Measurements from ENCODE around the gene COPRS. TPM values are rescaled to one million over a fixed set of nuclear protein-coding genes. Genes with fewer than 3 reads are reported as not detected.

Gene COPRS
- polyA plus RNA-seq, 1 of the 3 experiments (the other 2 are of a cell fraction) = 88.8 TPM

- H4K20me1 ChIP-seq (ENCODE audit: insufficient read depth) = no peaks in the 10 kb centered on the region
- DNase-seq = no peak
- no peak overlapping the region for H2AFZ ChIP-seq (ENCODE audit: low read depth)
- 65% methylated on average over 5 of the region's 5 CpGs for WGBS (ENCODE audit: low lambda C conversion rate)
- H3K9ac ChIP-seq = no peak overlapping the region
- no peaks in the 10 kb centered on the region for H3K27me3 ChIP-seq (ENCODE audit: insufficient read depth)
- no peak overlapping the region for H3K4me2 ChIP-seq
- H3K9me3 ChIP-seq = no peaks in the 10 kb centered on the region
- no peaks in the 10 kb centered on the region for H3K36me3 ChIP-seq (replicated peaks in 1 of 2; ENCODE audit: control insufficient read depth in 1 of 2, insufficient read depth in 2 of 2, low read length in 1 of 2)
- no peaks in the 10 kb centered on the region for H3K79me2 ChIP-seq (ENCODE audit: insufficient read depth)
- CTCF ChIA-PET = interaction anchor here (0.6 to 11.6 kb wide), 44 partner anchors 10 to 462 kb away, joined by 3 to 338 read pairs (median 7); partner anchors contain the start of gene COPRS
- no peaks in the 10 kb centered on the region for H3F3A ChIP-seq (replicated peaks; ENCODE audit: insufficient read depth)
- peaks cover 4 to 11% of the 10 kb centered on the region in 2 experiments; a peak in 2 of 4 replicates for H3K4me1 ChIP-seq (ENCODE audit: control insufficient read depth in 1 of 2, insufficient read depth in 2 of 2, low read depth in 1 of 2, low read length in 1 of 2)
- TF ChIP-seq EZH2phosphoT487 (IDR thresholded peaks at IDR 0.05; ENCODE audit: borderline replicate concordance, low read depth) = no peak
- TF ChIP-seq FOXM1 (IDR thresholded peaks at IDR 0.05; ENCODE audit: low read depth) = no peak
- TF ChIP-seq, protein P1, sequence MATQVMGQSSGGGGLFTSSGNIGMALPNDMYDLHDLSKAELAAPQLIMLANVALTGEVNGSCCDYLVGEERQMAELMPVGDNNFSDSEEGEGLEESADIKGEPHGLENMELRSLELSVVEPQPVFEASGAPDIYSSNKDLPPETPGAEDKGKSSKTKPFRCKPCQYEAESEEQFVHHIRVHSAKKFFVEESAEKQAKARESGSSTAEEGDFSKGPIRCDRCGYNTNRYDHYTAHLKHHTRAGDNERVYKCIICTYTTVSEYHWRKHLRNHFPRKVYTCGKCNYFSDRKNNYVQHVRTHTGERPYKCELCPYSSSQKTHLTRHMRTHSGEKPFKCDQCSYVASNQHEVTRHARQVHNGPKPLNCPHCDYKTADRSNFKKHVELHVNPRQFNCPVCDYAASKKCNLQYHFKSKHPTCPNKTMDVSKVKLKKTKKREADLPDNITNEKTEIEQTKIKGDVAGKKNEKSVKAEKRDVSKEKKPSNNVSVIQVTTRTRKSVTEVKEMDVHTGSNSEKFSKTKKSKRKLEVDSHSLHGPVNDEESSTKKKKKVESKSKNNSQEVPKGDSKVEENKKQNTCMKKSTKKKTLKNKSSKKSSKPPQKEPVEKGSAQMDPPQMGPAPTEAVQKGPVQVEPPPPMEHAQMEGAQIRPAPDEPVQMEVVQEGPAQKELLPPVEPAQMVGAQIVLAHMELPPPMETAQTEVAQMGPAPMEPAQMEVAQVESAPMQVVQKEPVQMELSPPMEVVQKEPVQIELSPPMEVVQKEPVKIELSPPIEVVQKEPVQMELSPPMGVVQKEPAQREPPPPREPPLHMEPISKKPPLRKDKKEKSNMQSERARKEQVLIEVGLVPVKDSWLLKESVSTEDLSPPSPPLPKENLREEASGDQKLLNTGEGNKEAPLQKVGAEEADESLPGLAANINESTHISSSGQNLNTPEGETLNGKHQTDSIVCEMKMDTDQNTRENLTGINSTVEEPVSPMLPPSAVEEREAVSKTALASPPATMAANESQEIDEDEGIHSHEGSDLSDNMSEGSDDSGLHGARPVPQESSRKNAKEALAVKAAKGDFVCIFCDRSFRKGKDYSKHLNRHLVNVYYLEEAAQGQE (IDR thresholded peaks at IDR 0.05; ENCODE audit: low read depth, low read length) = no peak
- TF ChIP-seq USF1 (IDR thresholded peaks at IDR 0.05; ENCODE audit: borderline replicate concordance, low read depth) = no peak
- H3K9me2 ChIP-seq = no peaks in the 10 kb centered on the region
- no peak overlapping the region for H3K27ac ChIP-seq (ENCODE audit: low read depth in 2 of 2, low read length in 1 of 2)
- POLR2A ChIA-PET = no interaction called here
- no peak overlapping the region for H3K4me3 ChIP-seq (ENCODE audit: low read depth in 2 of 2, low read length in 1 of 2)
Measured at GRCh38 chr17:31841850-31842194, 17.2 kb downstream of the COPRS start.

DNA sequence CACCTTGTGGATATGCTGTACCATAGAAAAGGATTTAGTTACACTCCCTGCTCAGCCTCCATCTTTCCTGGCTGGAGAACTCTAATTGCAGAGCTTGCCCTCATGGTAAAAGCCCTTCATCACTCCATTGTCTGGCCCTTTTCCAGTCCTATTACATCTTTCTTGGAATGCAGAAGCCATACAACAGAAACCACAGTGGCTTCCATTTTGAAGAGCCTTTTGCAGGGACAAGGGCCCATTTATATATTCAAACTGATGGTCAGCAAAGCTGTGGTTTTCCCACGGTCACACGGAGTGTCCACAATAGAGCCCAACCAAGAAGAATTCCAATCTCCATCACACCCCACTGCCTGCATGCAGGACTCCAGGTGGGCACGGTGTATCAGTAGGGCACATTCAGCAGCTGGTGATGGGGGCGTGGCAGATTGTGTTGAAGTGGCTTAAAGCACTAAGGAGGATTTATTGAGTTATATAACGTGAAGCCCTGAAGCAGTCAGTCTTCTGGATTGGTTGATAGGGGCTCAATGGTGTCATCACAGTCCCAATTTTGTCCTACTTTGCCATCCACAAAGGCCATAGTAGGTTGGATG lies 20.3 kb downstream of the COPRS start:
- H3K36me3 ChIP-seq (replicated peaks in 1 of 2; ENCODE audit: control insufficient read depth in 1 of 2, insufficient read depth in 2 of 2, low read length in 1 of 2) = no peaks in the 10 kb centered on the region
- peaks cover 4 to 11% of the 10 kb centered on the region in 2 experiments; a peak in 2 of 4 replicates for H3K4me1 ChIP-seq (ENCODE audit: control insufficient read depth in 1 of 2, insufficient read depth in 2 of 2, low read depth in 1 of 2, low read length in 1 of 2)
- ChIA-PET CTCF (interaction anchor here (2.4 to 11.6 kb wide), 3 partner anchors 279 to 450 kb away, joined by 6 to 338 read pairs (median 137); no protein-coding TSS in a partner anchor), POLR2A (no interaction called here)
- no peak overlapping the region for H3K27ac ChIP-seq (ENCODE audit: low read depth in 2 of 2, low read length in 1 of 2)
- H2AFZ ChIP-seq (ENCODE audit: low read depth) = no peak overlapping the region
- no peaks in the 10 kb centered on the region for H3K79me2 ChIP-seq (ENCODE audit: insufficient read depth)
- H3K4me3 ChIP-seq (ENCODE audit: low read depth in 2 of 2, low read length in 1 of 2) = no peak overlapping the region
- H3K27me3 ChIP-seq (ENCODE audit: insufficient read depth) = no peaks in the 10 kb centered on the region
- no peaks in the 10 kb centered on the region for H4K20me1 ChIP-seq (ENCODE audit: insufficient read depth)
- H3K4me2 ChIP-seq = no peak overlapping the region
- no peaks in the 10 kb centered on the region for H3F3A ChIP-seq (replicated peaks; ENCODE audit: insufficient read depth)
- no peaks in the 10 kb centered on the region for H3K9me2 ChIP-seq
- no peak overlapping the region for H3K9ac ChIP-seq
- 83% methylated on average over 5 of the region's 5 CpGs for WGBS (ENCODE audit: low lambda C conversion rate)
- no peak for DNase-seq
- H3K9me3 ChIP-seq = no peaks in the 10 kb centered on the region
- TF ChIP-seq RXRA (IDR thresholded peaks at IDR 0.05; ENCODE audit: borderline replicate concordance, low read depth) (no peak), RAD21 (IDR thresholded peaks at IDR 0.05; ENCODE audit: low read length) (no peak), ELF1 (IDR thresholded peaks at IDR 0.05) (no peak), RFX5 (IDR thresholded peaks at IDR 0.05; ENCODE audit: low read length) (no peak), NFIC (IDR thresholded peaks at IDR 0.05; ENCODE audit: borderline replicate concordance) (no peak), GABPA (IDR thresholded peaks at IDR 0.05; ENCODE audit: low read depth) (no peak), RCOR1 (IDR thresholded peaks at IDR 0.05; ENCODE audit: low read length) (no peak), TAF1 (IDR thresholded peaks at IDR 0.05; ENCODE audit: borderline replicate concordance, low read depth, low read length) (no peak), SMC3 (IDR thresholded peaks at IDR 0.05; ENCODE audit: low read depth, low read length) (no peak), TCF12 (IDR thresholded peaks at IDR 0.05) (no peak), EP300 (IDR thresholded peaks at IDR 0.05; ENCODE audit: borderline replicate concordance in 1 of 2, low read depth in 1 of 2, low read length in 1 of 2) (no peak), JUND (IDR thresholded peaks at IDR 0.05) (no peak), MAX (IDR thresholded peaks at IDR 0.05; ENCODE audit: low read depth) (no peak), NRF1 (IDR thresholded peaks at IDR 0.05; ENCODE audit: low read depth, low read length) (no peak)
- TF ChIP-seq, protein P2, sequence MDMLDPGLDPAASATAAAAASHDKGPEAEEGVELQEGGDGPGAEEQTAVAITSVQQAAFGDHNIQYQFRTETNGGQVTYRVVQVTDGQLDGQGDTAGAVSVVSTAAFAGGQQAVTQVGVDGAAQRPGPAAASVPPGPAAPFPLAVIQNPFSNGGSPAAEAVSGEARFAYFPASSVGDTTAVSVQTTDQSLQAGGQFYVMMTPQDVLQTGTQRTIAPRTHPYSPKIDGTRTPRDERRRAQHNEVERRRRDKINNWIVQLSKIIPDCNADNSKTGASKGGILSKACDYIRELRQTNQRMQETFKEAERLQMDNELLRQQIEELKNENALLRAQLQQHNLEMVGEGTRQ (IDR thresholded peaks at IDR 0.05; ENCODE audit: borderline replicate concordance, low read depth, low read length) = no peak
- TF ChIP-seq, protein P1 (IDR thresholded peaks at IDR 0.05; ENCODE audit: low read depth, low read length) = no peak
